GM12878 (cell line): ENCODE data around the gene CTNNBL1. TPM values are rescaled to one million over a fixed set of nuclear protein-coding genes. Genes with fewer than 3 reads are reported as not detected.

Experiments
- ATAC-seq: fragments of 200-7000 bp; cut with Tn5 transposase; 3 replicates; pipeline ENCODE4 v1.9.1; 2020; ENCODE audit warnings: mild to moderate bottlenecking, moderate library complexity
- BruUV-seq: library from RNA; stranded (reverse); fragments of 400-500 nt; replicated peaks from 2 replicates; lab custom pipeline; 2021; lab: Mats Ljungman, UMichigan
- CTCF ChIA-PET: fragments of 300-600 bp; sonication (Branson Sonifier 250); formaldehyde crosslinking; extraction: SDS; loops from one replicate; lab custom pipeline; 2021; ENCODE audit warnings: inconsistent platforms; lab: Yijun Ruan, JAX
- POLR2A ChIA-PET: fragments of 350-600 bp; formaldehyde crosslinking; extraction: SDS; loops from one replicate; lab custom pipeline; 2021; ENCODE audit warnings: inconsistent platforms; lab: Charles Lee
- RAD21 ChIA-PET: fragments of 300-600 bp; sonication (Branson Sonifier 250); formaldehyde crosslinking; loops from one replicate; lab custom pipeline; 2023; ENCODE audit warnings: antibody characterized with exemption; ENCODE audit not compliant: unreplicated experiment; lab: Charles Lee
- SMC1A ChIA-PET: fragments of 300-600 bp; sonication (Branson Sonifier 250); formaldehyde crosslinking; loops from one replicate; lab custom pipeline; 2023; ENCODE audit not compliant: unreplicated experiment, uncharacterized antibody; lab: Charles Lee
- DNase-seq: peaks from one replicate; pipeline ENCODE4 v3.0.0-alpha.2; 2011; ENCODE audit warnings: low read depth, low spot score
- FAIRE-seq: peaks from 3 replicates; lab custom pipeline; 2011; peaks lifted over from hg19 to GRCh38; lab: Jason Lieb, UNC
- H2AFZ ChIP-seq: 2 replicates; pipeline ENCODE4 v1.6.0; 2011; ENCODE audit warnings: low read depth, low read length, control low read depth; ENCODE audit not compliant: control insufficient read depth
- H3K27ac ChIP-seq: 2 replicates; pipeline ENCODE4 v1.5.1; 2011; ENCODE audit warnings: control low read depth; ENCODE audit not compliant: control insufficient read depth, insufficient read depth
- H3K27me3 ChIP-seq, 2 experiments: replicated peaks in 1 of 2; 2 replicates each; pipeline versions ENCODE4 v1.6.0 to v1.6.1; 2011; ENCODE audit warnings: low read length in 1 of 2; ENCODE audit not compliant: control insufficient read depth in 2 of 2, insufficient read depth in 2 of 2
- H3K36me3 ChIP-seq, 2 experiments: 2 replicates each; pipeline ENCODE4 v1.5.1; 2011; ENCODE audit warnings: low read length in 1 of 2; ENCODE audit not compliant: control insufficient read depth in 2 of 2, insufficient read depth in 2 of 2
- H3K4me1 ChIP-seq: 2 replicates; pipeline ENCODE4 v1.6.1; 2011; ENCODE audit warnings: mild to moderate bottlenecking, low read length, moderate library complexity, mixed read lengths; ENCODE audit not compliant: control insufficient read depth, insufficient read depth
- H3K4me2 ChIP-seq: 2 replicates; pipeline ENCODE4 v1.6.0; 2011; ENCODE audit warnings: control low read depth; ENCODE audit not compliant: control insufficient read depth, insufficient read depth
- H3K4me3 ChIP-seq: fragments of 200-600 bp; sonication (generic); 2 replicates; pipeline ENCODE4 v1.5.1; 2016
- H3K79me2 ChIP-seq: 2 replicates; pipeline ENCODE4 v1.6.0; 2011; ENCODE audit warnings: low read length; ENCODE audit not compliant: control insufficient read depth, insufficient read depth
- H3K9ac ChIP-seq: 2 replicates; pipeline ENCODE4 v1.8.0; 2011; ENCODE audit warnings: low read length, control low read depth, mixed read lengths; ENCODE audit not compliant: control insufficient read depth, insufficient read depth
- H3K9me3 ChIP-seq: replicated peaks from 3 replicates; pipeline ENCODE4 v1.5.1; 2011; ENCODE audit warnings: mild to moderate bottlenecking, low read length; ENCODE audit not compliant: control insufficient read depth, insufficient read depth
- H4K20me1 ChIP-seq: 2 replicates; pipeline ENCODE4 v1.6.0; 2011; ENCODE audit not compliant: control insufficient read depth, insufficient read depth
- ATF2 ChIP-seq: IDR thresholded peaks from 2 replicates; pipeline ENCODE4 v1.6.1; 2012; ENCODE audit warnings: low read length, inconsistent platforms
- BHLHE40 ChIP-seq, 2 experiments: fragments of 450-650 bp in 1 of 2; IDR thresholded peaks; 2 replicates each; pipeline ENCODE4 v1.6.1; 2011 to 2017; ENCODE audit warnings: low read depth in 2 of 2, borderline replicate concordance in 1 of 2, improper control_type of control experiment in 1 of 2, low read length in 1 of 2, mild to moderate bottlenecking in 1 of 2
- CEBPB ChIP-seq, 2 experiments: fragments of 150-350 bp in 1 of 2; IDR thresholded peaks; 2 replicates each; pipeline ENCODE4 v1.6.1; 2012 to 2014; ENCODE audit warnings: low read depth in 2 of 2, low read length in 2 of 2, borderline replicate concordance in 1 of 2, inconsistent platforms in 1 of 2
- E2F4 ChIP-seq: IDR thresholded peaks from 2 replicates; pipeline ENCODE4 v1.6.1; 2012; ENCODE audit warnings: low read depth, low read length, improper control_type of control experiment
- NBN ChIP-seq: fragments of 450-650 bp; IDR thresholded peaks from 2 replicates; pipeline ENCODE4 v1.6.1; 2016
- RBBP5 ChIP-seq: fragments of 200-600 bp; sonication (generic); conservative IDR thresholded peaks from 2 replicates; pipeline ENCODE4 v1.6.1; 2016
- SMAD1 ChIP-seq: fragments of 450-650 bp; IDR thresholded peaks from 2 replicates; pipeline ENCODE4 v1.6.1; 2018; ENCODE audit warnings: mild to moderate bottlenecking, low read depth; ENCODE audit not compliant: partially characterized antibody
- SREBF2 ChIP-seq: IDR thresholded peaks from 2 replicates; pipeline ENCODE4 v1.6.1; 2012; ENCODE audit warnings: mild to moderate bottlenecking, low read length
- STAT3 ChIP-seq: IDR thresholded peaks from 2 replicates; pipeline ENCODE4 v1.6.1; 2011; ENCODE audit warnings: low read depth, low read length, improper control_type of control experiment
- WGBS: methylation state at CpG from one replicate; pipeline ENCODE4 v1.1.6; 2016; ENCODE audit warnings: low lambda C conversion rate; ENCODE audit not compliant: insufficient replicate concordance, insufficient coverage; ENCODE audit errors: missing lambda C conversion rate; 5-methylcytosine and 5-hydroxymethylcytosine counted together
- in situ Hi-C: fragments of 300-500 bp; cut with MboI; formaldehyde crosslinking; loops from 9 replicates; pipeline ENCODE4 v1.14.3; 2018; ENCODE audit warnings: mixed read lengths
- intact Hi-C: fragments of 100-400 bp; cut with micrococcal nuclease; formaldehyde crosslinking; loops from one replicate; pipeline ENCODE4 v1.14.2; 2022; ENCODE audit not compliant: unreplicated experiment
- polyA plus RNA-seq, 11 experiments: library from polyadenylated mRNA; depleted of rRNA in 4 of 11; unstranded in 6 of 11; stranded (reverse) in 5 of 11; fragments of >200 nt; fragmentation: Nextera tagmentation in 4 of 11; fragmentation: Illumina TruSeq in 1 of 11; extraction: Ambion mirVana in 4 of 11; extraction: Trizol in 1 of 11; gene quantifications; 1 replicate in 1 of 11; 2 replicates in 10 of 11; pipeline versions ENCODE4 v1.2.1 to v1.2.3, GENCODE V29; 2011 to 2016; ENCODE audit warnings: inconsistent platforms in 2 of 11, missing spikeins in 2 of 11, low read depth in 1 of 11
- total RNA-seq, 4 experiments: library from RNA; depleted of rRNA in 3 of 4; stranded (reverse); fragments of >200 nt in 3 of 4; fragmentation: Illumina TruSeq in 1 of 4; extraction: Trizol in 1 of 4; gene quantifications; 2 replicates each; pipeline versions ENCODE4 v1.2.1 to v1.2.3, GENCODE V29; 2013 to 2021
- TF ChIP-seq, protein P1 (sequence below): IDR thresholded peaks from 2 replicates; pipeline ENCODE4 v1.6.1; 2011; ENCODE audit warnings: low read depth, low read length, improper control_type of control experiment, borderline replicate concordance

CTNNBL1 gene
- total and polyA plus RNA-seq, 10 of the 15 experiments (the other 5 are each of a cell fraction or from before 2014, with no cell fraction given) = 43.1 to 102 (median 67.8) TPM

GRCh38 chr20:37914367-37914671, 220.5 kb downstream of the CTNNBL1 start:
- no peak overlapping the region for H3K27ac ChIP-seq
- POLR2A ChIA-PET = no interaction called here
- no peak overlapping the region for H3K4me3 ChIP-seq
- no peak overlapping the region for H3K9ac ChIP-seq
- no peak for FAIRE-seq
- H3K4me2 ChIP-seq = no peak overlapping the region
- RAD21 ChIA-PET = no interaction called here
- H2AFZ ChIP-seq = peak overlapping the region; percentile 15
- H3K4me1 ChIP-seq = no peaks in the 10 kb centered on the region; the same call in none of the 2 replicates
- SMC1A ChIA-PET = no interaction called here
- no TSS peak for BruUV-seq
- no peak for ATAC-seq
- 43% methylated on average over 5 of the region's 5 CpGs for WGBS
- H3K79me2 ChIP-seq = no peaks in the 10 kb centered on the region
- H3K36me3 ChIP-seq = no peaks in the 10 kb centered on the region
- no peak for TF ChIP-seq STAT3
- no peak for TF ChIP-seq CEBPB (IDR thresholded peaks at IDR 0.05; ENCODE audit: borderline replicate concordance in 1 of 2, low read depth in 2 of 2, low read length in 2 of 2)
- no peak for TF ChIP-seq ATF2
- DNase-seq = no peak
- H4K20me1 ChIP-seq = no peaks in the 10 kb centered on the region
- CTCF ChIA-PET = interaction anchor here (1.1 kb wide), 1 partner anchor 12 kb away, joined by 3 read pairs; the partner anchor contains the start of gene VSTM2L
- H3K9me3 ChIP-seq = no peaks in the 10 kb centered on the region
- in situ Hi-C loops (no loop called here), intact Hi-C loops (no loop called here)
- no peaks in the 10 kb centered on the region; a peak in 1 of 4 replicates for H3K27me3 ChIP-seq

DNA sequence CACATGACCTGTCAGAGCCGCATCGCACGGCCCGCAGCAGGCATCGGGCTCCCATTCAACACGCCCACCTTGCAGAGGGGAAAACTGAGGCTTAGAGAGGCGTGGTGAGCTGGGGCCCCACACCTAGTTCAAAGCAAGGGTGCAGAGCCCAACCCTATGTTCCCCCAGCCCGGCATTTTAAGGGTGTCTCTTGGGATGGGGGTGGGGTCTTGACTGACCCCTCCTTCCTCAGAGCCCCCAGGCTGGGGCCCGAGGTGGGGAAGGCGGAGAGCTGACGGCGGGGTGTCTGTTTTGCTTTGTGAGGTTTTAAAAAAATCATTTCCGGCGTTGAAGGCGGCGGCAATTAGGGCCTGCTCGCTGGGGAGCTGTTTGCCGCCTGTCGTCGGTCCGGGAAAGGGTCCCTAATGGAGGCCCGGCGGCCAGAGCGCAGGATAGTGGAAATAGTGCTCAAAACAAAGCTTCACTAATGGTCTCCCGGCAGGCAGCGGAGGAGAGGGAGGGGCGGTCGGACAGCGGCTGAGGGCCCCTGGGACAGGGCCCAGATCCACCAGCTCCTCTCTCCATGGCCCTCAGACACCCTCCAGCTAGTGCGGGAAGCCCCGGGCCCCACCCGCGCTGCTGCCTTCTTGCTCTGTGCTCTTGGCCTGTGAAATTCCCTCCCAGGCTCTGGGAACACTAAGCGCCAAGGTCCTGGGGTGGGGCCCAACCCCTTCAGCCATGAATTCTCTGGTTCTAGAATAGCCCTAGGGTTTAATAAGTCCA, 221.0 kb downstream of the CTNNBL1 start:
- H3K9ac ChIP-seq = peak overlapping the region; percentile 14; the same call in 1 of the 2 replicates
- H4K20me1 ChIP-seq = no peaks in the 10 kb centered on the region
- ChIA-PET RAD21 (no interaction called here), POLR2A (no interaction called here), CTCF (interaction anchor here (1.1 kb wide), 1 partner anchor 12 kb away, joined by 3 read pairs; the partner anchor contains the start of gene VSTM2L), SMC1A (no interaction called here)
- DNase-seq = no peak
- no TSS peak for BruUV-seq
- no peak for FAIRE-seq
- WGBS = 12% methylated on average over 34 of the region's 34 CpGs
- H3K4me3 ChIP-seq = no peak overlapping the region
- intact Hi-C loops (no loop called here), in situ Hi-C loops (no loop called here)
- H3K36me3 ChIP-seq = no peaks in the 10 kb centered on the region
- no peaks in the 10 kb centered on the region for H3K27me3 ChIP-seq
- peak overlapping the region; percentile 19; the same call in 1 of the 2 replicates for H3K4me2 ChIP-seq
- H2AFZ ChIP-seq = peak overlapping the region; percentile 52
- ATAC-seq = peak; percentile 12; the same call in 1 of the 3 replicates
- no peaks in the 10 kb centered on the region for H3K79me2 ChIP-seq
- H3K4me1 ChIP-seq = peaks cover 1% of the 10 kb centered on the region
- no peak overlapping the region for H3K27ac ChIP-seq
- no peaks in the 10 kb centered on the region for H3K9me3 ChIP-seq
- TF ChIP-seq RBBP5 = no peak
- no peak for TF ChIP-seq E2F4
- TF ChIP-seq, protein P1, sequence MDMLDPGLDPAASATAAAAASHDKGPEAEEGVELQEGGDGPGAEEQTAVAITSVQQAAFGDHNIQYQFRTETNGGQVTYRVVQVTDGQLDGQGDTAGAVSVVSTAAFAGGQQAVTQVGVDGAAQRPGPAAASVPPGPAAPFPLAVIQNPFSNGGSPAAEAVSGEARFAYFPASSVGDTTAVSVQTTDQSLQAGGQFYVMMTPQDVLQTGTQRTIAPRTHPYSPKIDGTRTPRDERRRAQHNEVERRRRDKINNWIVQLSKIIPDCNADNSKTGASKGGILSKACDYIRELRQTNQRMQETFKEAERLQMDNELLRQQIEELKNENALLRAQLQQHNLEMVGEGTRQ = no peak
- TF ChIP-seq NBN = no peak
- no peak for TF ChIP-seq BHLHE40 (IDR thresholded peaks at IDR 0.05; ENCODE audit: borderline replicate concordance in 1 of 2, low read depth in 2 of 2, low read length in 1 of 2)
- TF ChIP-seq SMAD1 = no peak
- TF ChIP-seq SREBF2 = no peak
